MM.1S (cell line): ENCODE measurements around the gene FOXP1.

Experiments
- DNase-seq: peaks from one replicate; pipeline ENCODE4 v3.0.0-alpha.2; 2015
- H2AFZ ChIP-seq: fragments of 300-600 bp; sonication (generic); 2 replicates; pipeline ENCODE4 v1.6.0; 2016; ENCODE audit warnings: antibody characterized with exemption, low read length
- H3F3A ChIP-seq: fragments of 300-600 bp; sonication (generic); 2 replicates; pipeline ENCODE4 v1.6.1; 2016; ENCODE audit warnings: mild to moderate bottlenecking, antibody characterized with exemption, low read length, moderate library complexity, mixed read lengths; ENCODE audit not compliant: insufficient read depth
- H3K27ac ChIP-seq: fragments of 300-600 bp; sonication (generic); 2 replicates; pipeline ENCODE4 v1.5.1; 2016; ENCODE audit warnings: mild to moderate bottlenecking, low read length
- H3K27me3 ChIP-seq: fragments of 300-600 bp; sonication (generic); replicated peaks from 2 replicates; pipeline ENCODE4 v1.6.0; 2016; ENCODE audit warnings: low read length; ENCODE audit not compliant: insufficient read depth
- H3K36me3 ChIP-seq: fragments of 300-600 bp; sonication (generic); replicated peaks from 2 replicates; pipeline ENCODE4 v1.6.1; 2016; ENCODE audit warnings: mild to moderate bottlenecking, low read length, mixed read lengths; ENCODE audit not compliant: insufficient read depth
- H3K4me1 ChIP-seq: fragments of 300-600 bp; sonication (generic); 2 replicates; pipeline ENCODE4 v1.6.1; 2016; ENCODE audit warnings: low read length, mixed read lengths
- H3K4me2 ChIP-seq: fragments of 300-600 bp; sonication (generic); 2 replicates; pipeline ENCODE4 v1.6.0; 2016; ENCODE audit warnings: low read depth, low read length
- H3K4me3 ChIP-seq: fragments of 300-600 bp; sonication (generic); 2 replicates; pipeline ENCODE4 v1.5.1; 2016; ENCODE audit warnings: low read length, mixed read lengths
- H3K79me2 ChIP-seq: fragments of 300-600 bp; sonication (generic); 2 replicates; pipeline ENCODE4 v1.6.1; 2016; ENCODE audit warnings: mixed run types, low read length, mixed read lengths
- H3K9ac ChIP-seq: fragments of 300-600 bp; sonication (generic); 2 replicates; pipeline ENCODE4 v1.6.1; 2016; ENCODE audit warnings: low read length, mixed read lengths
- H3K9me2 ChIP-seq: fragments of 300-600 bp; sonication (generic); replicated peaks from 2 replicates; pipeline ENCODE4 v1.6.1; 2016; ENCODE audit warnings: mild to moderate bottlenecking, low read length, mixed read lengths; ENCODE audit not compliant: insufficient read depth
- H3K9me3 ChIP-seq: fragments of 300-600 bp; sonication (generic); replicated peaks from 2 replicates; pipeline ENCODE4 v1.6.1; 2016; ENCODE audit warnings: mild to moderate bottlenecking, low read length, mixed read lengths; ENCODE audit not compliant: insufficient read depth
- H4K20me1 ChIP-seq: fragments of 300-600 bp; sonication (generic); 2 replicates; pipeline ENCODE4 v1.6.1; 2016; ENCODE audit warnings: mild to moderate bottlenecking, low read length, moderate library complexity, mixed read lengths; ENCODE audit not compliant: insufficient read depth
- CTCF ChIP-seq: fragments of 300-600 bp; sonication (generic); IDR thresholded peaks from 2 replicates; pipeline ENCODE4 v1.5.1; 2016; ENCODE audit warnings: antibody characterized with exemption, low read length, mixed read lengths
- EZH2 ChIP-seq: fragments of 300-600 bp; sonication (generic); optimal IDR thresholded peaks from 2 replicates; pipeline ENCODE3; 2017; ENCODE audit warnings: low read depth, mild to moderate bottlenecking, antibody characterized with exemption, low read length, mixed read lengths
- EZH2phosphoT487 ChIP-seq: fragments of 300-600 bp; sonication (generic); IDR thresholded peaks from 2 replicates; pipeline ENCODE4 v1.6.1; 2018; ENCODE audit warnings: antibody characterized with exemption, low read length

Gene FOXP1

GRCh38 chr3:71315431-71315830 lies 268.1 kb downstream of the FOXP1 start:
- Histone ChIP-seq H3K27ac (no peak overlapping the region), H3K4me2 (no peak overlapping the region), H3F3A (no peaks in the 10 kb centered on the region), H3K4me1 (no peaks in the 10 kb centered on the region), H3K9me3 (no peaks in the 10 kb centered on the region), H4K20me1 (no peaks in the 10 kb centered on the region), H3K27me3 (no peaks in the 10 kb centered on the region), H3K9ac (no peak overlapping the region), H3K36me3 (no peaks in the 10 kb centered on the region), H2AFZ (no peak overlapping the region), H3K79me2 (no peaks in the 10 kb centered on the region), H3K4me3 (no peak overlapping the region), H3K9me2 (no peaks in the 10 kb centered on the region)
- TF ChIP-seq CTCF, result no peak
- TF ChIP-seq EZH2phosphoT487, result no peak
- TF ChIP-seq EZH2, result no peak
- no peak for DNase-seq

- Histone ChIP-seq H3K9me3 (no peaks in the 10 kb centered on the region), H2AFZ (no peak overlapping the region), H3K9me2 (no peaks in the 10 kb centered on the region), H3K9ac (no peak overlapping the region), H3F3A (no peaks in the 10 kb centered on the region), H3K36me3 (no peaks in the 10 kb centered on the region), H4K20me1 (no peaks in the 10 kb centered on the region), H3K4me1 (no peaks in the 10 kb centered on the region), H3K79me2 (no peaks in the 10 kb centered on the region), H3K27me3 (no peaks in the 10 kb centered on the region), H3K4me3 (no peak overlapping the region), H3K27ac (no peak overlapping the region), H3K4me2 (no peak overlapping the region)
- TF ChIP-seq EZH2phosphoT487 (no peak), CTCF (no peak), EZH2 (no peak)
- DNase-seq, result no peak
Observed at GRCh38 chr3:71313844-71314243, 269.7 kb downstream of the FOXP1 start.

- H3F3A ChIP-seq, result no peaks in the 10 kb centered on the region
- no peak for DNase-seq
- no peak overlapping the region for H3K27ac ChIP-seq
- H3K4me1 ChIP-seq, result no peaks in the 10 kb centered on the region
- H3K79me2 ChIP-seq, result no peaks in the 10 kb centered on the region
- TF ChIP-seq EZH2phosphoT487 (no peak), CTCF (no peak), EZH2 (no peak)
- no peak overlapping the region for H3K9ac ChIP-seq
- H3K4me2 ChIP-seq, result no peak overlapping the region
- no peak overlapping the region for H2AFZ ChIP-seq
- H3K4me3 ChIP-seq, result no peak overlapping the region
- no peaks in the 10 kb centered on the region for H3K9me3 ChIP-seq
- no peaks in the 10 kb centered on the region for H3K27me3 ChIP-seq
- H3K36me3 ChIP-seq, result no peaks in the 10 kb centered on the region
- no peaks in the 10 kb centered on the region for H4K20me1 ChIP-seq
- H3K9me2 ChIP-seq, result no peaks in the 10 kb centered on the region
Observed at GRCh38 chr3:71312461-71312860, 271.1 kb downstream of the FOXP1 start.
